Kidney capillary endothelial cell (primary cell): ENCODE results near the gene DIAPH3.

Experiments
- DNase-seq: peaks from one replicate; pipeline ENCODE4 v3.0.0-alpha.2; 2018; ENCODE audit warnings: low spot score

Gene DIAPH3

DNA sequence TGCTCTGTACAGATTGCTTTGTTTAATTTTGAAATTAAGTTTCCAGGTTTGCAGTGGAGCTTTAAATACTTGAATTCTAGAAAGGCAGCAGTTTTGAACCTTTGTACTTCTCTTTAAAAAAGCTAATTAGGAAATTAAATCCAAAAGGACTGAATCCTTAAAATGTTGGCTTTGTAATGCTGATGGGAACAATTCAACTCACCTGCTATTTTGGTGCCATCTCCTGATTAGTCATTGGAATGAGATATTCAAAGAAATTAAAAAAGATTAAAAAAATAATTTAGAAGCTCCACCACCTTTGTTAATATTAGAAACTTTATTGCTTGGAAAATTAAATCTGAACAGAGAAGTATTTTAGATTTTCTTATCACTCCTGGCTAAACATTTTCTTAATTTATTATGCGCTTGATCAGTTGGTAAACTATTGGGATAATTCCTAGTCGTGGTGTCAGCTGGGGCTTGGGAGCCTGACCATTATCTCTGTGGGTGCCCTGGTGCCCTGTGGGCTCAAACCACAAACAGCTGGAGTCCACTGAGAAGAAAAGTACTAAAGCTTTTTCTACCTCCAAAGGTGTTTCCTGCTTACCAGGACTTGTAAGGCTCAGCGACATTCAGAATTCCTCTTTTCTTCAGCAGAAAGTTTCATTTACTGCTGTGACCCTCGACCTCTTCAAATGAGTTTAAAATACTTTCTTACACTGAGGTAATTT is 540.4 kb downstream of the DIAPH3 start:
- DNase-seq = no peak

DNA sequence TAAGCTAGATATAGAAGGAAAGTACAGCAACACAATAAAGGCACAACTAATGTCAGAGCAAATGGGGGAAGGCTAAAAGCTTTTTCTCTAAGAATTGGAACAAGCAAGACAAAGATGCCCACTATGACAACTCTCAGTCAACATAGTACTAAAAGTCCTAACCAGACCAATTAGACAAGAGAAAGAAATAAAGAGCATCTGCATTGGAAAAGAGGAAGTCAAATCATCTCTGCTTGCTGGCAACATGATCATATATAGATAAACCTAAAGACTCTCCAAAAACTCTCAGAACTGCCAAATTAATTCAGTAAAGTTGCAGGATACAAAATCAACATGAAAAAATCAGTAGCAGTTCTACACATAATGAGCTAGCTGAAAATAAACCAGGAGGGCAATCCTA is 542.0 kb downstream of the DIAPH3 start:
- no peak for DNase-seq
